Astrocyte (in vitro differentiated cells and primary cell): ENCODE results near the gene NCLN. TPM values are rescaled to one million over a fixed set of nuclear protein-coding genes. Genes with fewer than 3 reads are reported as not detected.

ENCODE experiments used
- DNase-seq: peaks from one replicate; pipeline ENCODE4 v3.0.0-alpha.2; 2010; ENCODE audit warnings: low read depth
- FAIRE-seq: peaks from 2 replicates; lab custom pipeline; 2011; peaks lifted over from hg19 to GRCh38; lab: Jason Lieb, UNC
- H2AFZ ChIP-seq: 2 replicates; pipeline ENCODE4 v1.6.0; 2012; ENCODE audit warnings: low read depth, low read length, inconsistent platforms
- H3K27ac ChIP-seq: 2 replicates; pipeline ENCODE4 v1.5.1; 2011; ENCODE audit warnings: low read depth, low read length, inconsistent platforms
- H3K27me3 ChIP-seq: 2 replicates; pipeline ENCODE4 v1.6.0; 2011; ENCODE audit warnings: low read length, inconsistent platforms; ENCODE audit not compliant: insufficient read depth
- H3K36me3 ChIP-seq: 2 replicates; pipeline ENCODE4 v1.5.1; 2011; ENCODE audit warnings: low read length, inconsistent platforms; ENCODE audit not compliant: insufficient read depth
- H3K4me1 ChIP-seq: 2 replicates; pipeline ENCODE4 v1.5.1; 2011; ENCODE audit warnings: low read length, inconsistent platforms; ENCODE audit not compliant: insufficient read depth
- H3K4me2 ChIP-seq: 2 replicates; pipeline ENCODE4 v1.6.0; 2012; ENCODE audit warnings: low read length, inconsistent platforms
- H3K4me3 ChIP-seq: 2 replicates; pipeline ENCODE4 v1.5.1; 2011; ENCODE audit warnings: low read depth, mild to moderate bottlenecking, low read length, inconsistent platforms; ENCODE audit not compliant: insufficient read depth
- H3K79me2 ChIP-seq: 2 replicates; pipeline ENCODE4 v1.6.0; 2012; ENCODE audit warnings: mild to moderate bottlenecking, low read length, inconsistent platforms; ENCODE audit not compliant: insufficient read depth
- H3K9ac ChIP-seq: 2 replicates; pipeline ENCODE4 v1.6.0; 2012; ENCODE audit warnings: mild to moderate bottlenecking, low read length, inconsistent platforms
- H3K9me3 ChIP-seq: 2 replicates; pipeline ENCODE4 v1.5.1; 2012; ENCODE audit warnings: low read depth, mild to moderate bottlenecking, low read length, inconsistent platforms; ENCODE audit not compliant: insufficient read depth
- H4K20me1 ChIP-seq: 2 replicates; pipeline ENCODE4 v1.6.0; 2012; ENCODE audit warnings: low read length, inconsistent platforms; ENCODE audit not compliant: insufficient read depth
- H3K27ac Mint-ChIP-seq: one replicate; pipeline ENCODE4 v1.8.0; 2021; ENCODE audit warnings: mild to moderate bottlenecking, mixed read lengths; ENCODE audit not compliant: unreplicated experiment
- H3K27me3 Mint-ChIP-seq: one replicate; pipeline ENCODE4 v1.8.0; 2021; ENCODE audit warnings: low read depth, mixed read lengths; ENCODE audit not compliant: unreplicated experiment
- H3K36me3 Mint-ChIP-seq: one replicate; pipeline ENCODE4 v1.8.0; 2021; ENCODE audit warnings: low read depth, mixed read lengths; ENCODE audit not compliant: unreplicated experiment
- H3K4me1 Mint-ChIP-seq: one replicate; pipeline ENCODE4 v1.8.0; 2021; ENCODE audit warnings: low read depth, mixed read lengths; ENCODE audit not compliant: unreplicated experiment
- H3K4me3 Mint-ChIP-seq: one replicate; pipeline ENCODE4 v1.8.0; 2021; ENCODE audit warnings: mild to moderate bottlenecking, moderate library complexity, mixed read lengths; ENCODE audit not compliant: unreplicated experiment
- H3K9me3 Mint-ChIP-seq: one replicate; pipeline ENCODE4 v1.8.0; 2021; ENCODE audit warnings: mild to moderate bottlenecking, mixed read lengths; ENCODE audit not compliant: unreplicated experiment
- EZH2 ChIP-seq: IDR thresholded peaks from 2 replicates; pipeline ENCODE4 v1.6.1; 2012; ENCODE audit warnings: mild to moderate bottlenecking, low read length, inconsistent platforms; ENCODE audit not compliant: insufficient read depth
- total RNA-seq: library from RNA; stranded (reverse); gene quantifications from 2 replicates; pipeline ENCODE4 v1.2.1, GENCODE V29; 2021
- TF ChIP-seq, protein P1 (sequence below): IDR thresholded peaks from 2 replicates; pipeline ENCODE4 v1.5.1; 2011; ENCODE audit warnings: low read depth, mild to moderate bottlenecking, inconsistent platforms, low read length, moderate library complexity; ENCODE audit not compliant: insufficient read depth

NCLN gene
- total RNA-seq, 1 donor from 2014 or later, result 95.8 TPM

GRCh38 chr19:3176715-3177501 is 8.8 kb upstream of the NCLN start:
- Histone ChIP-seq H3K36me3 (no peaks in the 10 kb centered on the region), H3K27me3 (no peaks in the 10 kb centered on the region), H3K4me3 (no peak overlapping the region), H3K27ac (peak overlapping the region; percentile 25), H3K4me2 (peak overlapping the region; percentile 28), H3K9ac (no peak overlapping the region), H2AFZ (peak overlapping the region; percentile 8), H3K79me2 (no peaks in the 10 kb centered on the region), H3K9me3 (no peaks in the 10 kb centered on the region), H3K4me1 (peaks cover 9% of the 10 kb centered on the region), H4K20me1 (no peaks in the 10 kb centered on the region)
- Mint-ChIP-seq H3K9me3 (no peaks in the 10 kb centered on the region), H3K27me3 (peaks cover 1% of the 10 kb centered on the region), H3K4me3 (no peak overlapping the region), H3K4me1 (no peaks in the 10 kb centered on the region), H3K27ac (peak overlapping the region; percentile 53), H3K36me3 (no peaks in the 10 kb centered on the region)
- DNase-seq (peak; percentile 63), FAIRE-seq (no peak)
- no peak for TF ChIP-seq EZH2
- TF ChIP-seq, protein P1, sequence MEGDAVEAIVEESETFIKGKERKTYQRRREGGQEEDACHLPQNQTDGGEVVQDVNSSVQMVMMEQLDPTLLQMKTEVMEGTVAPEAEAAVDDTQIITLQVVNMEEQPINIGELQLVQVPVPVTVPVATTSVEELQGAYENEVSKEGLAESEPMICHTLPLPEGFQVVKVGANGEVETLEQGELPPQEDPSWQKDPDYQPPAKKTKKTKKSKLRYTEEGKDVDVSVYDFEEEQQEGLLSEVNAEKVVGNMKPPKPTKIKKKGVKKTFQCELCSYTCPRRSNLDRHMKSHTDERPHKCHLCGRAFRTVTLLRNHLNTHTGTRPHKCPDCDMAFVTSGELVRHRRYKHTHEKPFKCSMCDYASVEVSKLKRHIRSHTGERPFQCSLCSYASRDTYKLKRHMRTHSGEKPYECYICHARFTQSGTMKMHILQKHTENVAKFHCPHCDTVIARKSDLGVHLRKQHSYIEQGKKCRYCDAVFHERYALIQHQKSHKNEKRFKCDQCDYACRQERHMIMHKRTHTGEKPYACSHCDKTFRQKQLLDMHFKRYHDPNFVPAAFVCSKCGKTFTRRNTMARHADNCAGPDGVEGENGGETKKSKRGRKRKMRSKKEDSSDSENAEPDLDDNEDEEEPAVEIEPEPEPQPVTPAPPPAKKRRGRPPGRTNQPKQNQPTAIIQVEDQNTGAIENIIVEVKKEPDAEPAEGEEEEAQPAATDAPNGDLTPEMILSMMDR, result no peak

DNA sequence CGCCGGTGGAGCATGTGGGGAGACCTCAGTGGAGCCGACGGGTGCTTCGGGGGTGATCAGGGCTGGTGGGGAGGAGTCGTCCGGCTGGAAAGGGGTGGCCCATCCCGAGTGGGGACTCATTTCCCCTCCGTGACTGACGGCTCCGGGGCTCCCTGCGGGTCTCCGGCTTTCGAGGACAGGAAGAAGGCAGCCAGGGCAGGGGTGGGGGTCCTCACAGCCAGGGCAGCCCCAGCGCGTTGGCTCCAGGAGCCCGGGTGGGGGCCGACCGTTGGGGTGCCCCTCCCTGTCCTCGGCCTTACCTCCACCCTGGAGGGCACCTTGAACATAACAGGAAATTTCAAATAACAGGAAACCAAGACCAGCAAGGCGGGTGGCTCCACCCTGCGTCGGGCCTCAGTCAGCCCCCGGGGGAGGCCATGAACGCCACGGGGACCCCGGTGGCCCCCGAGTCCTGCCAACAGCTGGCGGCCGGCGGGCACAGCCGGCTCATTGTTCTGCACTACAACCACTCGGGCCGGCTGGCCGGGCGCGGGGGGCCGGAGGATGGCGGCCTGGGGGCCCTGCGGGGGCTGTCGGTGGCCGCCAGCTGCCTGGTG is 7.3 kb upstream of the NCLN start, which contains the start of gene S1PR4:
Gene S1PR4, plus strand, starts transcription at position 393 of the 596 bp plus-strand sequence. Its CDS starts 24 bp downstream, at position 417.
- no peak within 1 kb of the TSS for H3K27ac Mint-ChIP-seq
- Histone ChIP-seq H3K4me2 (no peak within 1 kb of the TSS), H4K20me1 (no peaks in the 10 kb centered on the region), H3K27me3 (no peaks in the 10 kb centered on the region), H3K36me3 (no peaks in the 10 kb centered on the region), H3K4me1 (peaks cover 9% of the 10 kb centered on the region), H3K4me3 (no peak within 1 kb of the TSS), H3K79me2 (no peaks in the 10 kb centered on the region), H3K9ac (no peak within 1 kb of the TSS), H2AFZ (no peak within 1 kb of the TSS), H3K9me3 (no peaks in the 10 kb centered on the region), H3K27ac (no peak within 1 kb of the TSS)
- H3K4me1 Mint-ChIP-seq, result no peaks in the 10 kb centered on the region
- no peak for TF ChIP-seq EZH2
- TF ChIP-seq, protein P1, result no peak
- no peaks in the 10 kb centered on the region for H3K9me3 Mint-ChIP-seq
- FAIRE-seq, result no peak
- H3K27me3 Mint-ChIP-seq, result no peaks in the 10 kb centered on the region
- no peak for DNase-seq
- no peaks in the 10 kb centered on the region for H3K36me3 Mint-ChIP-seq
- H3K4me3 Mint-ChIP-seq, result no peak within 1 kb of the TSS
